IPS-20b (cell line): ENCODE results near the gene ENTPD6.

ENCODE experiments used
- H3K27ac ChIP-seq: one replicate; pipeline ENCODE4 v1.5.1; 2013; ENCODE audit warnings: low read length
- H3K27me3 ChIP-seq: 2 replicates; pipeline ENCODE4 v1.6.1; 2013; ENCODE audit warnings: mild to moderate bottlenecking, low read length, inconsistent platforms; ENCODE audit not compliant: insufficient read depth
- H3K36me3 ChIP-seq: 2 replicates; pipeline ENCODE4 v1.6.1; 2013; ENCODE audit warnings: low read depth, mild to moderate bottlenecking, inconsistent platforms, low read length, moderate library complexity; ENCODE audit not compliant: insufficient read depth
- H3K4me1 ChIP-seq: 2 replicates; pipeline ENCODE4 v1.6.1; 2013; ENCODE audit warnings: mild to moderate bottlenecking, control low read depth, inconsistent platforms, low read length, moderate library complexity; ENCODE audit not compliant: insufficient read depth
- H3K4me3 ChIP-seq: 2 replicates; pipeline ENCODE4 v1.5.1; 2013; ENCODE audit warnings: mild to moderate bottlenecking, low read length, inconsistent platforms
- H3K9ac ChIP-seq: 2 replicates; pipeline ENCODE4 v1.6.1; 2013; ENCODE audit warnings: low read depth, mild to moderate bottlenecking, inconsistent platforms, low read length, moderate library complexity
- H3K9me3 ChIP-seq: 2 replicates; pipeline ENCODE4 v1.6.1; 2013; ENCODE audit warnings: mild to moderate bottlenecking, low read depth, low read length, inconsistent platforms; ENCODE audit not compliant: insufficient read depth

Gene ENTPD6

DNA sequence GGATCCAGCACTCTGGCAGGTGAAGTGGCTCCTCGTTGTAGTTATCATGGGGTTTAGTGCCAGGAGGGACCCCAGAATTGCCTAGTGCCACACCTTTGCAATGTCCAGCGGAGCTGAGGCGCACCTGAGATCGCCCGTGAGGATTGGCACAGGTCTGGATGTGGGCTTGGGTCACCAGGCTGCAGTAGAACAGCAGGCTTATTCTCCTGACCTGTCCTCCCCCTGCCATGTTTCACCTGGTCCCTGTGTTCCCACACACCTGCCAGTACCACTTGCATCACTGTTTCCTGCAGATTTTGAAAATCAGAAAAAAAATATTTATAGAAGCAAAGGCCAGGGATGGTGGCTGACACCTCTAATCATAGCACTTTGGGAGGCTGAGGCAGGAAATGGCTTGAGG is 16.7 kb downstream of the ENTPD6 start:
- H3K27ac ChIP-seq: no peak overlapping the region
- no peak overlapping the region for H3K4me3 ChIP-seq
- H3K9ac ChIP-seq: no peak overlapping the region
- no peaks in the 10 kb centered on the region for H3K4me1 ChIP-seq
- no peaks in the 10 kb centered on the region for H3K9me3 ChIP-seq
- H3K27me3 ChIP-seq: no peaks in the 10 kb centered on the region
- H3K36me3 ChIP-seq: peaks cover 30% of the 10 kb centered on the region

DNA sequence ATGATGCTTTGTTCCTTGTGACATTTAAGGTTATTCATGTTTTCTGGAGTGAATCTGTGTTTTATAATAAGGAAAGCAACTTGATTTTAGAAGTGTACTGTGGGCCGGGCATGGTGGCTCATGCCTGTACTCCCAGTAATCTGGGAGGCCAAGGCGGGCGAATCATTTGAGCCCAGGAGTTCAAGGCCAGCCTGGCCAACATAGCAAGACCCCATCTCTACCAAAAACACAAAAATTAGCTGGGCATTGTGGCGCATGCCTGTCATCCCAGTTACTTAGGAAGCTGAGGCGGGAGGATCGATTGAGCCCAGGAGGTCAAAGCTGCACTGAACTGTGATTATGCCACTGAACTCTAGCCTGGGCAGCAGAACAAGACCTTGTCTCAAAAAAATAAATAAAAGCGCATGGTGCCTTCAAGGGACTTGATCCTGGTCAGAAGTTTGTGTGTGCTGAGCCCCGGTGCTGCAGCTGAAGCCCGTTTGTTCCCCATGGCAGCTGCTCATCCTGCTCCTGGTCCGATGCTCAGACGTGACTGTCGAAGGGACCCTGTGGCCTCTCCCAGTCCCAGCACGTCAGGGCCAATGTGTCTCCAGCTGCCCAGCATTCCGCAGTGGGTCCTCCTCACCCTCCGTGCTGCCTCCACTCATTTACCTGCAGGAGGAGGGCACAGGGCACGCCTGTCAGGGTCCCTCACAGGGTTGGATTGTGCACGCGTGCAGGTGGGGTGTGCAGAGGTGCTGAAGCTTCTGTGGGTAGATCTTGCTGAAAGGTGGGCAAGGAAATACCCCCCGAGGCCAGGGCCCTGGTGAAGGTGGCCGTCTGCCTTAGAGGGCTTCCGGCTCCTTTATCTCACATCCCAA is 18.3 kb downstream of the ENTPD6 start:
- Histone ChIP-seq H3K27me3 (no peaks in the 10 kb centered on the region), H3K9me3 (no peaks in the 10 kb centered on the region), H3K4me1 (no peaks in the 10 kb centered on the region), H3K27ac (no peak overlapping the region), H3K9ac (no peak overlapping the region), H3K36me3 (peaks cover 33% of the 10 kb centered on the region), H3K4me3 (no peak overlapping the region)

DNA sequence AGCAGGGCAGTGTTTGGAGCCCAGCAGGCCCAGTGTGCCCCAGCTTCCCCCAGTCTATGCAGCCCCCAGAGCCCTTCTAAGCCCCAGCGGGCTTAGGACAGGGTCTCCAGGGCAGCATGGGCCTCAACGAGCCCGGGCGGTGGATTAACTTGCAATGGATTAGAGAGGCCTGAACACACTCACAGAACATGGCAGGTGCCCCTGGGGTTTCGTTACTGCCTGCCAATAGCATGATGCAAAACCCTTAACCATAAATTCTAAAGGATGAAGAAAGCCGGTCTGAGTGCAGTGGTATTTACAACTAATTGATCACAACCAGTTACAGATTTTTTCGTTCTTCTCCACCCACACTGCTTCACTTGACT is 18.9 kb downstream of the ENTPD6 start:
- no peaks in the 10 kb centered on the region for H3K27me3 ChIP-seq
- H3K27ac ChIP-seq: no peak overlapping the region
- H3K9me3 ChIP-seq: no peaks in the 10 kb centered on the region
- no peak overlapping the region for H3K4me3 ChIP-seq
- H3K9ac ChIP-seq: no peak overlapping the region
- peaks cover 39% of the 10 kb centered on the region for H3K36me3 ChIP-seq
- H3K4me1 ChIP-seq: no peaks in the 10 kb centered on the region

DNA sequence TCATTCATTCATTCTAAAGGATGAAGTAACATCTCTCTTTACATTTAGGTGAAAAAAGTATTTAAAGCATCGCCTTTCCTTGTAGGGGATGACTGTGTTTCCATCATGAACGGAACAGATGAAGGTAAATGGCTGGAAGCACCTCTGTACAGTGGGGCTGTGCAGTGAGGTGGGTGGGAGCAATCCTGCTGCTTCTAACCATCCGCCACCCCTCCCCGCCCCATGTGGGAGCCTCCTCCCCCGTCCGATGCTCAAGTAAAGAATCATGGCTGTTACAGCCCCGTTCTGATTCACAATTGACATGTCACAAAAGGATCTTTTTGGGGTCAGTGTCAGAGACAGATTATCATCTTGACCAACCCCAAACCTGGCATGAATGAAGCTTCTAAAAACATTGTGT is 19.3 kb downstream of the ENTPD6 start:
- peaks cover 39% of the 10 kb centered on the region for H3K36me3 ChIP-seq
- no peaks in the 10 kb centered on the region for H3K9me3 ChIP-seq

DNA sequence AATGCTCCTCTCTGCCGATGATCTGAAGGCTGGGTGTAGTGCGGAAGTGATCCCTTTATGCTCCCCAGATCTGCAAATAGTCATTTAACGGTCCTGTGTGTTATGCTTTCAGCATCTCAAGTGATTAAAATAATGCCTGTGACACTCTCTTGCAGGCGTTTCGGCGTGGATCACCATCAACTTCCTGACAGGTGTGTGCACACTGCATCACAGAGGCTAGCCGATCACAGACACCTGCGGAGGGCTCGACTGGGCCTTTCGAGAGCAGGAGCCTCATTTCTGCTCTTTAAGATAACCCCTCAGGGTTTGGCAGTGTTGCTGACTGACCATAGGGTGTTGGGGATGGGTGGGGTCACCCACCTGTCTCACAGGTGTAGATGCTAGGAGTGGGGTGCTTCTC is 20.0 kb downstream of the ENTPD6 start:
- no peak overlapping the region for H3K9ac ChIP-seq
- H3K4me1 ChIP-seq: no peaks in the 10 kb centered on the region

More for the DNA sequence above, 19.3 kb downstream of the ENTPD6 start:
- H3K4me1 ChIP-seq: no peaks in the 10 kb centered on the region
- no peak overlapping the region for H3K4me3 ChIP-seq
- H3K27ac ChIP-seq: no peak overlapping the region
- H3K27me3 ChIP-seq: no peaks in the 10 kb centered on the region
- H3K9ac ChIP-seq: no peak overlapping the region

DNA sequence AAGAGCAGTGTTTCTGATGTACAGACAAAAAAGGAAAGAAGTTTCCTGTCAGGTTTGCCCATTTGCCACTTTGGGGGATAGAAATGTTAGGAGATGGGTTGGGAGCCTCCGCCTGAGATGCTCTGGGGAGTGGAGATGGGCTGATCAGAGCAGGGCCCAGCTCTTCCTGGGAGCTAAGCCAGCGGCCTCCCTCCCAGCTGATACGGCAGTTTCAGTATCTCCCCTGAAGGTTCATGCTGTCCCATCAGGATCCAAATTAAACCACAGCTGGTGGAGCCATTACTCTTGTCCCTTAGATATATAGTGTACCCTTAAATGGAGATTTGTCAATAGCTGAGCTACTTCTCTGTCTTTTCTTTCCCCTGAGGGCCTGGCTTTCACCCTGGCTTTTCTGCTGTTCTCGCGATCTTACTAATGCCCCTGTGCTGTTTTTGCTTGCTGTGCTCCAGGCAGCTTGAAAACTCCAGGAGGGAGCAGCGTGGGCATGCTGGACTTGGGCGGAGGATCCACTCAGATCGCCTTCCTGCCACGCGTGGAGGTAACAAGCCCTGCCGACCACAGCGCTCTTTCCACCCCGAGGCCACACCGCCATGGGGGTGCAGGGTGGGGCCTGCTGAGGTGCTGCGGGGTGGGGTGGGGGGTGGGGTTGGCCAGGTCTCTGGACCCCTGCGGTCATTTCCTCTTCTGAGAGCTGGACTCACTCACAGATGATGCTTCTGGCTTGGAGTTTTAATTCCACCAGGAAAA is 20.9 kb downstream of the ENTPD6 start:
- no peak overlapping the region for H3K9ac ChIP-seq
- H3K27me3 ChIP-seq: no peaks in the 10 kb centered on the region
- H3K9me3 ChIP-seq: no peaks in the 10 kb centered on the region
- no peak overlapping the region for H3K4me3 ChIP-seq
- H3K36me3 ChIP-seq: peaks cover 39% of the 10 kb centered on the region
- H3K4me1 ChIP-seq: no peaks in the 10 kb centered on the region
- H3K27ac ChIP-seq: no peak overlapping the region

More for the DNA sequence above, 20.0 kb downstream of the ENTPD6 start:
- H3K27ac ChIP-seq: no peak overlapping the region
- no peak overlapping the region for H3K4me3 ChIP-seq
- no peaks in the 10 kb centered on the region for H3K27me3 ChIP-seq
- no peaks in the 10 kb centered on the region for H3K9me3 ChIP-seq
- H3K36me3 ChIP-seq: peaks cover 39% of the 10 kb centered on the region

DNA sequence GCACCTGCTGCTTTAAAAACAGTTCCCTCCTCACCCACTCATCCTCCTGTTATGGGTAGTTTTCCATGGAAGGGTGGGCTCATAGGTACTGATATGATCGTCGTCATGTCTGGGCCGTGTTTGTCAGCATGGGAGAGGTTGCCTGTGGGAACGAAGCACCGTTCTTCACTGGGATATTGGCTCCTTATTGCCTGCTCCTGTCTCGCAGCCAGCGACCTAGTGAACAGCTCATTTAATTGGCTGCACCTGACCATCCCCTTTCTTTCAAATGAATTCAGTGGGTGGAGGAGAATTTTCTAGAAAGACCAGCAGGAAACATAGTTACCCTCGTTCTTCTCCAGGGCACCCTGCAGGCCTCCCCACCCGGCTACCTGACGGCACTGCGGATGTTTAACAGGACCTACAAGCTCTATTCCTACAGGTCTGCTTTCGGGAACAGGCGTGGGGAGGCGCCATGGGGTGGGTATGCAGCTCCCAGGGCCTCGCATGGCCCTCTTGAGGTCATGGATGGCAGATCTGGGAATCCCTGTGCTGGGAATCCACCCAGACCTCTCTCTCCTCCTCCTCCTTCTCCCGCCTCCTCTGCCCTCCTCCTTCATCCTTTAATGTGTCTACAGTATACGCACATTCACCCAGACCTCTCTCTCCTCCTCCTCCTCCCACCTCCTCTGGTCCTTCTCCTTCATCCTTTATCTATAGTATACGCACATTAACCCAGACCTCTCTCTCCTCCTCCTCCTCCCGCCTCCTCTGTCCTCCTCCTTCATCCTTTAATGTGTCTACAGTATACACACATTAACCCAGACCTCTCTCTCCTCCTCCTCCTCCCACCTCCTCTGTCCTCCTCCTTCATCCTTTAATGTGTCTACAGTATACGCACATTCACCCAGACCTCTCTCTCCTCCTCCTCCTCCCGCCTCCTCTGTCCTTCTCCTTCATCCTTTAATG is 21.9 kb downstream of the ENTPD6 start:
- Histone ChIP-seq H3K27ac (no peak overlapping the region), H3K4me3 (no peak overlapping the region), H3K4me1 (no peaks in the 10 kb centered on the region), H3K9ac (no peak overlapping the region), H3K27me3 (no peaks in the 10 kb centered on the region), H3K9me3 (no peaks in the 10 kb centered on the region), H3K36me3 (peaks cover 31% of the 10 kb centered on the region)

DNA sequence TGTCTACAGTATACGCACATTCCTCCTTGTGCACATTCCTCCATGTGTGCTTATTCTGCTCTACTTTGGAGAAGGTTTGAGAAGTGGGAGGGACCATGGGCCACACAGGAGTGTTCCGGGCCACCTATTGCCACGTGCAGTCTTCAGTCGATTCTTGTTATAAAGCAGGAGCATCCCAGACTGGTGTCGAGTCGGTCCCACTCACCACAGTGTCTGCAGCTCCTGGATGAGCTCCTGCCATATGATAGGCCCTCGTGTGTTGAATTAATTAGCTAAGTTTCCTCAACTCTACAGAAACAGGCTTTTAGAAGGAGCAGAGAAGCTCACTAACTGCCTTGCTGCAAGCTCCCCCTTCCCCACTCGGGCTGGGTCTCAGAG is 22.6 kb downstream of the ENTPD6 start:
- Histone ChIP-seq H3K27ac (no peak overlapping the region), H3K36me3 (peaks cover 28% of the 10 kb centered on the region)

DNA sequence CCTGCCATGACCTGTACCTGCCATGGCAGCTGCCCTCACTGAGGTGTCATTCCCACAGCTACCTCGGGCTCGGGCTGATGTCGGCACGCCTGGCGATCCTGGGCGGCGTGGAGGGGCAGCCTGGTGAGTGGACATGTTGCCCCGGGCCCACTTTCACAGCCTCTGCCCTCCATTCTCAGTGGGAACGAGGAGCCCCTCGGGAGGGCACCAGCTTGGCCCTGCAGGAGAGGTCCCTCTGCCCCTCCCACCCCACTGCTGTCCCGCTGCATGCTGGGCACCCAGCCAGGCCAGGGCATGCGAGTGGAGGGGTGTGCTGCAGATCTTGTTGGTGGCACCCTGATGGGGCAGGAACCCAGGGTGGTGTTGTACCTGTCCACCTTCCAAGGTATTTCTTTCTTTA is 23.0 kb downstream of the ENTPD6 start:
- Histone ChIP-seq H3K27me3 (no peaks in the 10 kb centered on the region), H3K27ac (no peak overlapping the region), H3K4me1 (peaks cover 5% of the 10 kb centered on the region; the same call in 1 of the 2 replicates), H3K9ac (no peak overlapping the region), H3K9me3 (no peaks in the 10 kb centered on the region), H3K4me3 (no peak overlapping the region), H3K36me3 (peaks cover 24% of the 10 kb centered on the region)

More for the DNA sequence above, 22.6 kb downstream of the ENTPD6 start:
- H3K9ac ChIP-seq: no peak overlapping the region
- H3K4me3 ChIP-seq: no peak overlapping the region
- H3K27me3 ChIP-seq: no peaks in the 10 kb centered on the region
- no peaks in the 10 kb centered on the region for H3K9me3 ChIP-seq
- peaks cover 1% of the 10 kb centered on the region; the same call in 1 of the 2 replicates for H3K4me1 ChIP-seq

DNA sequence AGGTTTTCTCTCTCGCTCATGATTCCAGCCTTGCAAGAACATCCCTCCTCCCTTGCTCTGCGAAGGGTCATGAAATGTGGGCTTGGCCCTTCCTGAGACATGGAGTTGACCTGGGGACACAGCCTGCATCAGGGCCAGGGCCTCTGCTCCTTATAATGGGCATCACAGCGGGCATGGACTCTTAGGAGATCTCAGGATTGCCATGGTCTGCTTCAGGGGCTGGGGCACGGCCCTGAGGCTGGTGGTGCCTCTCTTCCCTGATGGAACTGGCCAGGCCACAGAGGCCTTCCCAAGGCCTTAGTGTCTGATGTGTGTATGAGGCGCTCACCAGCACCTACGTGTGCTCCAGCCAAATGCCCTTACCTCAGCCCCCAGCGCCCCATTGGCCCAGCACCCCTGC is 23.9 kb downstream of the ENTPD6 start:
- no peaks in the 10 kb centered on the region for H3K9me3 ChIP-seq
- H3K36me3 ChIP-seq: peaks cover 20% of the 10 kb centered on the region
- no peak overlapping the region for H3K9ac ChIP-seq
- no peak overlapping the region for H3K27ac ChIP-seq
- no peaks in the 10 kb centered on the region for H3K27me3 ChIP-seq
- H3K4me3 ChIP-seq: no peak overlapping the region
- peaks cover 5% of the 10 kb centered on the region; the same call in 1 of the 2 replicates for H3K4me1 ChIP-seq

DNA sequence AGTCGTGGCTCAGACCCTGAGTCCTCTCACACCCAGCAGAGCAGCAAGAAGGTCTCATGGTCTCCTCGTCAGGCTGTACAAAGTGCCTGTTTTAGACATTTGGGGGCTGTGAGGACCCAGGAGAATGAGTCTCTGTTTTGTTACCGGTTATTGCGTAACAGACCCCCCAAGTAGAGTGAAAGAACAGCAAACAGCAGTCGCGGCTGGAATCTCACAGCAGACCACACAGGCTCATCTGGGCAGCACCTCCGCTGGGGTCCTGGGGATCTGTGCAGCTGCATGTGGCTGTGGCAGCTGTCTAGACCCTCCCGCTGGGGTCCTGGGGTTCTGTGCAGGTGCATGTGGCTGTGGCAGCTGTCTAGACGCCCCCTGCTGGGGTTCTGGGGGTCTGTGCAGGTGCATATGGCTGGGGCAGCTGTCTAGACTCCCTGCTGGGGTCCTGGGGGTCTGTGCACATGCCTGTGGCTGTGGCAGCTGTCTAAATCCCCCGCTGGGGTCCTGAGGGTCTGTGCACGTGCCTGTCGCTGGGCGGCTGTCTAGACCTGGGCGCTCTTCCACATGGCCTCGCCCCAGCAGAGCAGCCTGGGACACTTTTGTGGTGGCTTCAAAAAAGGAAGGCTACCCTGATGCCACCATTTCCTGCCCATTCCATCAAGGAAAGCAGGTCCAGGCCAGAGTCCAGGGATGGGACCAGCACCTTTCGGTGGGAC is 24.7 kb downstream of the ENTPD6 start:
- Histone ChIP-seq H3K4me3 (no peak overlapping the region), H3K27ac (no peak overlapping the region), H3K4me1 (peaks cover 5% of the 10 kb centered on the region; the same call in 1 of the 2 replicates), H3K36me3 (peaks cover 17% of the 10 kb centered on the region), H3K9me3 (no peaks in the 10 kb centered on the region), H3K9ac (no peak overlapping the region), H3K27me3 (no peaks in the 10 kb centered on the region)
